Mucosa of rectum (tissue), 2 donors: ENCODE measurements around the gene ANXA6.

Experiments used
- H3K27ac ChIP-seq, 2 donors: one replicate each; pipeline ENCODE4 v1.7.0; 2013; ENCODE audit warnings: inconsistent platforms in 2 of 2, low read depth in 2 of 2, low read length in 2 of 2
- H3K27me3 ChIP-seq, 2 donors: one replicate each; pipeline ENCODE4 v1.7.0; 2013; ENCODE audit warnings: low read length in 2 of 2; ENCODE audit not compliant: control insufficient read depth in 2 of 2, insufficient read depth in 2 of 2
- H3K36me3 ChIP-seq, 2 donors: one replicate each; pipeline ENCODE4 v1.7.0; 2013; ENCODE audit warnings: low read length in 2 of 2; ENCODE audit not compliant: control insufficient read depth in 2 of 2, insufficient read depth in 2 of 2
- H3K4me1 ChIP-seq, 2 donors: one replicate each; pipeline ENCODE4 v1.7.0; 2013; ENCODE audit warnings: low read length in 2 of 2, mild to moderate bottlenecking in 1 of 2; ENCODE audit not compliant: control insufficient read depth in 2 of 2, insufficient read depth in 2 of 2
- H3K4me3 ChIP-seq, 2 donors: one replicate each; pipeline ENCODE4 v1.7.0; 2013; ENCODE audit warnings: low read length in 2 of 2
- H3K9ac ChIP-seq, 2 donors: one replicate each; pipeline ENCODE4 v1.7.0; 2013; ENCODE audit warnings: low read length in 2 of 2, low read depth in 1 of 2, mild to moderate bottlenecking in 1 of 2
- H3K9me3 ChIP-seq, 2 donors: one replicate each; pipeline ENCODE4 v1.7.0; 2013; ENCODE audit warnings: low read length in 2 of 2; ENCODE audit not compliant: control insufficient read depth in 2 of 2
- donor health status: healthy.
- donor health status: Normal muscosa, but diverticular disease.

Gene ANXA6

DNA sequence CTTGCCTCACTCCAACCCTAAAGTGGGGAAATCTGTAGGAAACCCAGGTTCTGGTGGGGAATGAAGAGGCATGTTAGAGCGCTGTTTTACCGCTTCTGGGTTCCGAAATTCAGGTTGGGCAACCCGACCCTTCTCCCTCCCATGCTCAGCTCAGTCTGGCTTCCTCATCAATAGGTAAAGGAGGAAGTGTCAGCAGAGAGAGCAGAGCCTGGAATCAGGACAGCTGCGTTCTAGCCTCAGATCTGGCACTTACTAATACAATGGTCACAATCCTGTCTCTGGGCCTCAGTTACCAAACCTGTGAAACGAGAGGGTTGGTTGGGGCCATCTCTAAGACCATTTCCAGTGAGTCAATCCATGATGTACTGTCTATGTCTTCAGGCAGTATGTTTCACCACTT lies 60.5 kb downstream of the ANXA6 start:
- H3K36me3 ChIP-seq, result peaks cover 0 to 9% of the 10 kb centered on the region in 2 donors

DNA sequence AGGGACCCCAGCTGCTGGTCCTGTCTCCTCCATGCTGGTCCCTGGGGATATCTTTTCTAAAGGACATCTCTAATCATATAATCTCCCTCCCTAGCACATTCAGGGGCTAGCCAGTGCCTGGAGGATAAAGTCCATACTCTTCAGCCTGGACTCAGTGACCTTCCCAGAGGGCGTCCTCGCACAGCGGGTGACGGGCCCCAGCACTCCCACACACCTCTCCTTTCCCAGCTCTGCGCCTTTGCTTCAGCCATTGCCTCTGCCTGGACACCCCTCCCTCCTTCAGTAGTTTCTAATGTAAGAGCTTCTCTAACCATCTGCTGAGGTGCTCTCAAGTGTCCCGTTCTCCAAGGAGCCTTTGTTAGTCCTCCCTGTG lies 61.6 kb downstream of the ANXA6 start:
- Histone ChIP-seq H3K9ac (peak overlapping the region; percentile 14 to 55), H3K27ac (peak overlapping the region; percentile 93 to 94), H3K4me3 (peak overlapping the region in 1 of 2 donors; percentile 51), H3K4me1 (peaks cover 70 to 74% of the 10 kb centered on the region in 2 donors), H3K36me3 (peaks cover 0 to 3% of the 10 kb centered on the region in 2 donors), H3K27me3 (no peaks in the 10 kb centered on the region), H3K9me3 (no peaks in the 10 kb centered on the region)

More for the DNA sequence above, 60.5 kb downstream of the ANXA6 start:
- peak overlapping the region in 1 of 2 donors; percentile 24 for H3K9ac ChIP-seq
- H3K4me1 ChIP-seq, result peaks cover 78 to 81% of the 10 kb centered on the region in 2 donors
- no peaks in the 10 kb centered on the region for H3K9me3 ChIP-seq
- H3K27ac ChIP-seq, result peak overlapping the region; percentile 93 to 94
- no peak overlapping the region for H3K4me3 ChIP-seq
- H3K27me3 ChIP-seq, result no peaks in the 10 kb centered on the region

DNA sequence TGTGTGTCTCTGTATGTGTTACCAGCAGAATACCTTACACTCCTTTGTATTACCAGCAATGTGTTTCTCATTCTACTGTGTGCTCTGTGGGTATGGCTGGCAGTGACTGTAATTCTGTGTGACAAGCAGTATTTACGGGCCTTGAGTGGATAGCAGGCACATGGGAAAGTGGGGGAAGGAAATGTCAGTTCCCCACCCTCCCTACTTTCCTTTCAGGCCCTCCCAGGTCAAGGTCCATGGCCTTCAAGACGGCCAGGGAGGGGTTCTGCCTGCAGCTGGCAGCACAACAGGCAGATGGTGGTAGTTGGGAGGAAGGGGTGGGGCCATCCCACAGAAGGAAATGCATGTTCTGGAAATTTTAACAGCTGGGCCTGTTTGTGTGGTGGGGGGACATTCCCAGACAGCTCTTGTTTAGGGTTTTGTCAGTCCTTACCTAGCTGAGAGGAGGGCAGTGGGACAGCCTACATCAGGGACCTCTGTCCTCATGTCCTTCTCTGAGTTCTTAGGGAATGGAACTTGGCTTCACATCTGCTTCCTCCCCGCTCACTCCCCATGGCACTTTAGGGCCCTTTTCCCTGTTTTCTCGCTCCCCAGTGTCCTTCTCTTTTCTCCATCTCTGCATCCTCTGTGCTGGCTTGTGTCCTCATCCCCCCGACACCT lies 62.1 kb downstream of the ANXA6 start:
- peaks cover 65 to 69% of the 10 kb centered on the region in 2 donors for H3K4me1 ChIP-seq
- H3K27ac ChIP-seq, result peak overlapping the region; percentile 93 to 94
- peaks cover 0 to 3% of the 10 kb centered on the region in 2 donors for H3K36me3 ChIP-seq
- no peaks in the 10 kb centered on the region for H3K27me3 ChIP-seq
- no peaks in the 10 kb centered on the region for H3K9me3 ChIP-seq
- peak overlapping the region; percentile 55 to 68 for H3K9ac ChIP-seq
- peak overlapping the region in 1 of 2 donors; percentile 51 for H3K4me3 ChIP-seq

DNA sequence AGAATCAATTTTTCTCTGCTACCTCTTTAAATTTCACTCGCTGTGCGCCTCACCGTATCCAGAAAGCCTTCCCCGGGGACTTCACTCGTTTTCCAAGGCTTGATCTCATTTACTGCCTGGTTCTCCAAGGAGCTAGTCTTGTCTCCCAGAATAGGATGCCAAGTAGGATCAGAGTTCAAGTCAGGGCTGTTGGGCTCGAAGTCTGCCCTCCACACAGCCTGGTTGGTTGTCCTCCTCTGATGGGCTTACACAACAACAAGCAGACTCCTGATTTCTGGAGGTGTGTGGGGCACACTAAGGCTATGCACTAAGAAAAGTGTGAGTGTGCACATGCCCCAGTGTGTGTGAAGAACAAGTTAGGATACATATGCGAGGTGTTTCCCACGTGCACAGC lies 62.7 kb downstream of the ANXA6 start:
- H3K27me3 ChIP-seq, result no peaks in the 10 kb centered on the region
- peaks cover 59 to 63% of the 10 kb centered on the region in 2 donors for H3K4me1 ChIP-seq
- H3K27ac ChIP-seq, result peak overlapping the region; percentile 93 to 94
- peaks cover 0 to 3% of the 10 kb centered on the region in 2 donors for H3K36me3 ChIP-seq
- H3K4me3 ChIP-seq, result peak overlapping the region in 1 of 2 donors; percentile 45
- peak overlapping the region; percentile 55 to 68 for H3K9ac ChIP-seq
- H3K9me3 ChIP-seq, result no peaks in the 10 kb centered on the region

DNA sequence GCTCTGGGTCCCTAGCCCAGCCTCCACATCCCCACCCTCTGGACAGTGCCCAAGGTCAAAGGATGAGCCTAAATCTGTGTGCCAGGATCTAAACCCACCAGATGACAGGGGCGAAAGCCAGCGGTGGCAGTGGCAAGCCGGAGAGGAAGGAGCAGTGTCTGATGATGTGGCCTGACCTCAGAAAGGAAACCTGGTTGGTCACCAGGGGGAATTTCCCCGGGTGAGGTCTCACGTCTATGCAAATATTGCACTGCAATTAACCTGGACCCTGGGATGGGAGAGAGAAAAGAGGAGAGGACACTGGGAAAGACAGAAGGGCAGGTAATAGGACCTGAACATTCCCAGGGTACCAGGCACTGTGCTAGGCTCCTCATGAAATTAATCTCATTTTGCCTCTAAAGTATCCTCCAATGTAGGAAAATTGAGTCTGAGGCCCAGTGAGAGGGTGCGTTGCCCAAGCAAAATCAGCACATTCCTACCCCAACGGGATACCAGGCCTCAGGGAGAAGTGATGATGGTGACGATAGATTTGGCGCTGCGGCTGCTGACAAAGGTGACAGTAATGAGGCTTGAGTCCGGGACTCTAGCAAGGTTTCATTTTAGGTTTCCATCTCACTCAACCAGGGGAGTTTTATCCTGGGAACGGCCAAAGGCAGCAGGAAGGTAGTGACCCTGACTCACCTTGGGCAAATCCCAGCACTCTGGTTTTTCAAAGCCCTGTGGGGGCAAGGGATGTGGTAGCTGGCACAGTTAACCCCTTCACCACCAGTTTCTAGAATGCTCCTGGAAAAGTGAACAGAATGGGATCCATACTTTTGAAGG lies 63.3 kb downstream of the ANXA6 start:
- Histone ChIP-seq H3K4me1 (peaks cover 56 to 58% of the 10 kb centered on the region in 2 donors), H3K9ac (peak overlapping the region; percentile 55 to 68)

DNA sequence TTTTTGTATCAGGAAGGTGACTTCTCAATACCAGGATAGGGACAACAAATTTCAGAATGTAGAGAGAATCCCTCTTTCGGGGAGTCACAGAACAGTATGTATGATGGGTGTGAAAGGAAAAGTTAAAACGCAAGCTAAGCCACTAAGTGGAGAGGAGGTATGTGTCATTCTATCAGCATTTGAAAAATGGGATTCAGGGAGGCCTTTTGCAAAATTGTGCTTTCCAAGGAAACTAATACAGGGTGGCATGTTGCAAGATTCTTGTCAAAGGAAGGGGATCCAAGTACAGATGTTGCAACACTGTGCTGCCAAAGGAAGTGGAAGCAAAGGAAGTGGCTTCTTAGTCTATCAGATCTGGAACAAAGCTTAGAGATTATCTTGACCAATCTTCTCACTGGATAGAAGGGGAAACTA lies 64.1 kb downstream of the ANXA6 start:
- Histone ChIP-seq H3K9me3 (no peaks in the 10 kb centered on the region), H3K27me3 (no peaks in the 10 kb centered on the region), H3K27ac (peak overlapping the region; percentile 93 to 94), H3K9ac (peak overlapping the region; percentile 34 to 55), H3K4me3 (peak overlapping the region; percentile 37 to 45), H3K4me1 (peaks cover 55 to 56% of the 10 kb centered on the region in 2 donors), H3K36me3 (peaks cover 0 to 3% of the 10 kb centered on the region in 2 donors)

More for the DNA sequence above, 63.3 kb downstream of the ANXA6 start:
- peak overlapping the region; percentile 93 to 94 for H3K27ac ChIP-seq
- H3K9me3 ChIP-seq, result no peaks in the 10 kb centered on the region
- no peaks in the 10 kb centered on the region for H3K27me3 ChIP-seq
- H3K4me3 ChIP-seq, result peak overlapping the region; percentile 37 to 45
- H3K36me3 ChIP-seq, result peaks cover 0 to 3% of the 10 kb centered on the region in 2 donors

DNA sequence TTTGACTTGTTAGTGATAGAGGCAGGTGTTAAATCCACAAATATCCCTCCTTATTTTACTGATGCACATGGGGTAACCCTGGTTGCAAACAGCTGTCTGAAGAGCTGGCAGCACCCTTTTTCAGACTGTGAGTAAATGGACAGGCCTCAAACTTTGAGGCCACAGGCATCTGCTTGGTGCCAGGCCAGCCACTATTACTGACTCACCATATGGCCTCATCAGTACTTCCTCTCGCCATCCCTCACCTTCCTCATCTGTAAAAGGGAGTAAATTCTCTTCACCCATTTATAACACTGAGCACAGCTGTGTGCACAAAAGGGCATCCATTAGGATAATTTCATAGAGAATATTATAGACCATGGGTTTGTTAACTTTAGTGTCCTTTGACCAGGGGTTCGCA lies 64.8 kb downstream of the ANXA6 start:
- Histone ChIP-seq H3K9me3 (no peaks in the 10 kb centered on the region), H3K27ac (peak overlapping the region; percentile 93 to 94), H3K4me1 (peaks cover 50 to 51% of the 10 kb centered on the region in 2 donors), H3K36me3 (peaks cover 0 to 3% of the 10 kb centered on the region in 2 donors), H3K9ac (no peak overlapping the region), H3K4me3 (no peak overlapping the region), H3K27me3 (no peaks in the 10 kb centered on the region)

DNA sequence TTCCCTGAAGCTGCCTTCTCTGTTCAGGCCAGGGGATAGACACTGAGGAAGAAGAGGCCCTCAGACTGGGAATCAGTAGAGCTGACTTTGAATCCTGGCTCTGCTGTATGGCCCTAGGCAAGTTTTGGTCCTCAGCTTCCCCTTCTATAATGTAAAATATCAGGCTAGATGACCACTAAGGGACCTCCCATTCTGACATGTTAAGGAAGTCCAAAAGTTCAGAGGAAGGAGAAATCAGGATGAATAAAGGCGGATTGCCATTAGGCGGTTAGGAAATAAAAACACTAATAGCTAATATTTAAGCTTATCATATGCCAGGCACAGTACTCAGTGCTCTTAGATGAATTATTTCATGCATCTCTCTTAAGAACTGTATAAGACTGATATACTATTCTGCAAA lies 67.9 kb downstream of the ANXA6 start:
- H3K9ac ChIP-seq, result no peak overlapping the region
- H3K27ac ChIP-seq, result no peak overlapping the region
- no peaks in the 10 kb centered on the region for H3K27me3 ChIP-seq

DNA sequence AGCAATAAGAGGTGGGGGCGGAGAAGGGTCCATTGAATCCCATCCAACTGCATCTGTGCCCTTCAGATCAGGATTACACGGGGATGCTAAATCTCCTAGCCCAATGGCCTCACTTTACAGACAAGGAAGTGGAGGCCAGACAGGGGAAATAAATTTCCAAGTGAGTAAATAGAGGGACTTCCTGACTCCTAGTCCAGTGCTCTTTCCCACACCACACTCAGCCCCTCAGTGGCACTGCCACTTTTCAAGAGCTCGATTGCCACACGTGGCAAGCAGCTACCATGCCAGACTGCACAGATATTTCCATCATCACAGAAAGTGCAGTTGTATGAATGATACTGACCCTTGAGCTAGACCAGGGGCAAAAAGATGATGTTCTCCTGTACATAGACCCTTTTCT lies 68.6 kb downstream of the ANXA6 start:
- Histone ChIP-seq H3K4me3 (no peak overlapping the region), H3K36me3 (no peaks in the 10 kb centered on the region), H3K27me3 (no peaks in the 10 kb centered on the region), H3K27ac (no peak overlapping the region), H3K9ac (no peak overlapping the region), H3K4me1 (peaks cover 42 to 47% of the 10 kb centered on the region in 2 donors), H3K9me3 (no peaks in the 10 kb centered on the region)

More for the DNA sequence above, 67.9 kb downstream of the ANXA6 start:
- Histone ChIP-seq H3K36me3 (no peaks in the 10 kb centered on the region), H3K9me3 (no peaks in the 10 kb centered on the region), H3K4me1 (peaks cover 45 to 50% of the 10 kb centered on the region in 2 donors), H3K4me3 (no peak overlapping the region)

DNA sequence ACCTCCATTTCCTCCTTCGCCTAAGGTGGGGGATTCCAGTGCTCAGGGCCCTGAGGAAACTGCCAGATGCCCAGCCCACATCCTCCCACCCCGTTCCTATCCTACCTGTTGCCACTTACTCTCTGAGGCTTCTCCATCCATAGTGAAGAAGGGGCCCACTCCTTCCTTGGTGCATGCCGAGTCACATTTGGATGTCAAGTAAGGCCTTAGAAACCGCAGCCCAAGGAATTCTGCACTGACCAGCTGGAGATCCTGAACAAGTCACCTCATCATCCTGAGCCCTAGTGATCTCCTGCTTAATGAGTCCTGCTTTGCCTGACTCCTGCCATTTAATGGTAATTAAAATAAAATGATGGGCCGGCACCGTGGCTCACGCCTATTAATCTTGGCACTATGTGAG lies 70.1 kb downstream of the ANXA6 start:
- H3K27ac ChIP-seq, result no peak overlapping the region
- H3K4me1 ChIP-seq, result peaks cover 39 to 47% of the 10 kb centered on the region in 2 donors
- H3K9me3 ChIP-seq, result no peaks in the 10 kb centered on the region
- H3K9ac ChIP-seq, result peak overlapping the region; percentile 10 to 50
- H3K4me3 ChIP-seq, result no peak overlapping the region
- no peaks in the 10 kb centered on the region for H3K36me3 ChIP-seq
- no peaks in the 10 kb centered on the region for H3K27me3 ChIP-seq
